ENCODE data around the gene LDLRAD2. TPM values are rescaled to one million over a fixed set of nuclear protein-coding genes. Genes with fewer than 3 reads are reported as not detected.

Gene LDLRAD2
- total and polyA plus RNA-seq, 10 of the 15 experiments (the other 5 are each of a cell fraction or from before 2014, with no cell fraction given), result 0.04 to 0.23 (median 0.11) TPM; not detected in 7

- TF ChIP-seq EZH2 (IDR thresholded peaks at IDR 0.05; ENCODE audit: borderline replicate concordance, control insufficient read depth, low read depth, low read length), result no peak
- TF ChIP-seq RCOR1 (conservative IDR thresholded peaks at IDR 0.05; ENCODE audit: low read depth, low read length), result no peak
- no peak for TF ChIP-seq CREB1 (IDR thresholded peaks at IDR 0.05; ENCODE audit: low read depth)
- no peak for TF ChIP-seq E4F1 (IDR thresholded peaks at IDR 0.05; ENCODE audit: borderline replicate concordance, partially characterized antibody)
- TF ChIP-seq MYC (IDR thresholded peaks at IDR 0.05; ENCODE audit: insufficient read depth, insufficient read length, insufficient replicate concordance, low read length, severe bottlenecking), result no peak
- TF ChIP-seq CTCF (IDR thresholded peaks at IDR 0.05 in 2 of 3, conservative IDR thresholded peaks at IDR 0.05 in 1 of 3; ENCODE audit: control insufficient read depth in 2 of 3, extremely low read depth in 1 of 3, insufficient read depth in 1 of 3, low read depth in 3 of 3, low read length in 3 of 3), result no peak
- TF ChIP-seq TAF1 (IDR thresholded peaks at IDR 0.05; ENCODE audit: borderline replicate concordance, low read depth, low read length), result no peak
- no peak for TF ChIP-seq POLR2A (IDR thresholded peaks at IDR 0.05; ENCODE audit: low read depth, low read length)
- no peak for TF ChIP-seq SMAD1 (IDR thresholded peaks at IDR 0.05; ENCODE audit: low read depth, partially characterized antibody)
- TF ChIP-seq PAX8 (IDR thresholded peaks at IDR 0.05), result no peak
- no peak for TF ChIP-seq NKRF (conservative IDR thresholded peaks at IDR 0.05)
Measured at GRCh38 chr1:21864730-21865129, 52.7 kb downstream of the LDLRAD2 start (continued).

All from GM12878 (cell line).